OCI-LY1 (cell line): ENCODE data around the gene L3MBTL4.

Experiments used
- H2AFZ ChIP-seq: fragments of 200-600 bp; sonication (generic), shearing (Covaris generic); 2 replicates; pipeline ENCODE4 v1.6.0; 2014; ENCODE audit warnings: antibody characterized with exemption, mild to moderate bottlenecking, low read length
- H3F3A ChIP-seq: fragments of 200-600 bp; sonication (generic), shearing (Covaris generic); 2 replicates; pipeline ENCODE4 v1.6.0; 2014; ENCODE audit warnings: mild to moderate bottlenecking, antibody characterized with exemption, low read length, moderate library complexity; ENCODE audit not compliant: insufficient read depth
- H3K27ac ChIP-seq: fragments of 200-600 bp; sonication (generic); 2 replicates; pipeline ENCODE4 v1.5.1; 2014; ENCODE audit warnings: low read length, mixed run types, mild to moderate bottlenecking, low read depth; ENCODE audit not compliant: poor library complexity, severe bottlenecking
- H3K27me3 ChIP-seq: fragments of 200-600 bp; sonication (generic); 2 replicates; pipeline ENCODE4 v1.6.0; 2014; ENCODE audit warnings: antibody characterized with exemption, mild to moderate bottlenecking, low read length, moderate library complexity; ENCODE audit not compliant: insufficient read depth
- H3K36me3 ChIP-seq: fragments of 200-600 bp; sonication (generic); 2 replicates; pipeline ENCODE4 v1.6.1; 2014; ENCODE audit warnings: mild to moderate bottlenecking, antibody characterized with exemption, low read length, moderate library complexity, mixed read lengths; ENCODE audit not compliant: insufficient read depth
- H3K4me1 ChIP-seq: fragments of 200-600 bp; sonication (generic); 2 replicates; pipeline ENCODE4 v1.5.1; 2014; ENCODE audit warnings: mild to moderate bottlenecking, low read length, moderate library complexity; ENCODE audit not compliant: insufficient read depth, severe bottlenecking
- H3K4me2 ChIP-seq: fragments of 200-600 bp; sonication (generic), shearing (Covaris generic); 2 replicates; pipeline ENCODE4 v1.6.1; 2014; ENCODE audit warnings: low read length
- H3K4me3 ChIP-seq: fragments of 200-600 bp; sonication (generic); 2 replicates; pipeline ENCODE4 v1.5.1; 2014; ENCODE audit warnings: low read length, low read depth, mild to moderate bottlenecking, mixed read lengths; ENCODE audit not compliant: poor library complexity, severe bottlenecking
- H3K79me2 ChIP-seq: fragments of 200-600 bp; shearing (Covaris generic); 2 replicates; pipeline ENCODE4 v1.6.1; 2016; ENCODE audit warnings: mixed run types, low read length, mixed read lengths; ENCODE audit not compliant: insufficient read depth
- H3K9ac ChIP-seq: fragments of 200-600 bp; sonication (generic), shearing (Covaris generic); 2 replicates; pipeline ENCODE4 v1.6.1; 2014; ENCODE audit warnings: mild to moderate bottlenecking, low read length, mixed read lengths
- H3K9me2 ChIP-seq: fragments of 200-600 bp; sonication (generic), shearing (Covaris generic); 2 replicates; pipeline ENCODE4 v1.6.1; 2014; ENCODE audit warnings: low read depth, mild to moderate bottlenecking, low read length, mixed read lengths
- H3K9me3 ChIP-seq: fragments of 200-600 bp; shearing (Covaris generic); 2 replicates; pipeline ENCODE4 v1.6.1; 2014; ENCODE audit warnings: low read length, mixed read lengths
- H4K20me1 ChIP-seq: fragments of 200-600 bp; sonication (generic), shearing (Covaris generic); 2 replicates; pipeline ENCODE4 v1.6.0; 2016; ENCODE audit warnings: mild to moderate bottlenecking, low read length; ENCODE audit not compliant: insufficient read depth
- EZH2 ChIP-seq: fragments of 200-600 bp; sonication (generic), shearing (Covaris generic); IDR thresholded peaks from 2 replicates; pipeline ENCODE4 v1.8.0; 2017; ENCODE audit warnings: borderline replicate concordance, mixed run types, mild to moderate bottlenecking, antibody characterized with exemption, low read length, moderate library complexity, mixed read lengths
- TF ChIP-seq, protein P1 (sequence below): fragments of 200-600 bp; sonication (generic), shearing (Covaris generic); IDR thresholded peaks from 2 replicates; pipeline ENCODE4 v1.5.1; 2017; ENCODE audit warnings: mild to moderate bottlenecking, antibody characterized with exemption, low read length, moderate library complexity, mixed read lengths

The L3MBTL4 gene

DNA sequence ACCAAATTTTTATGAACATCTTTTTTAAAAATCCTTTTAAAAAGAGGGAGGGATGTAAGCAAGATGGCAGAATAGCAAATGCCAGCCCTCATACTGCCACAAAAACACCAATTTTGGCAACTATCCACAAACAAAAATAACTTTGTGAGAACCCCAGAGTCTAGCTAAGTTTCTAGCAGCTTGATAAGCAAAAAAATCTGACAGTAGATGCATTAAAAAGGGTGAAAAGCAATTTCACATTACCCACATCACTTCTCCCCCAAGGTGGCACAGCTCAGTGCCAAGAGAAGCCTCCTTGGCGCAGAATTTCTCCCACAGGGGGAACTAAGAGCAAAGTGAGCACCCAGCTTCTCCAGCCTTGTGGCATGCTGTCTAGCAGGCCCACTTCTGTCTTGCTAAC lies 74.6 kb downstream of the L3MBTL4 start:
- Histone ChIP-seq H3K9me3 (peaks cover 14% of the 10 kb centered on the region), H3K79me2 (no peaks in the 10 kb centered on the region)

DNA sequence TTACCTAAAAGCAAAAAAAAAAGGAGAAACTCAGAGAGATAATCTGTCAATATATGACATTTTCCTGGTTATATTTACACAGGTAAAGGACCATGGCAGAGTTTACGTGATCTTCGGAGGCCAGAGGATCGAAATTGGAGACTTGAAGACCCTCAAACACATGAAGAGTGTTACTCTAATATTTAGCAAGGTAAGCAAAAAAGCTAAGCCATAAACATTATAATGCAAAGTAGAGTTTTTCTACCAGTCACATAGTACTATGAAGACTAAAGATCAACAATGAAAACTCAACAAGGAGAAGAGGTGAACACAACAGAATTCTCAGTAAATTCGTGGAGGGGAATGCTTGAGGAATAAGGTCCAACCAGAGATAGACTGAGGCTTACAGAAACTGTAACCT lies 78.5 kb downstream of the L3MBTL4 start:
- H3K9me2 ChIP-seq: no peaks in the 10 kb centered on the region
- H3K4me1 ChIP-seq: peaks cover 19% of the 10 kb centered on the region
- no peak overlapping the region for H3K4me2 ChIP-seq
- H3K9me3 ChIP-seq: peaks cover 4% of the 10 kb centered on the region
- no peaks in the 10 kb centered on the region for H4K20me1 ChIP-seq
- TF ChIP-seq, protein P1, sequence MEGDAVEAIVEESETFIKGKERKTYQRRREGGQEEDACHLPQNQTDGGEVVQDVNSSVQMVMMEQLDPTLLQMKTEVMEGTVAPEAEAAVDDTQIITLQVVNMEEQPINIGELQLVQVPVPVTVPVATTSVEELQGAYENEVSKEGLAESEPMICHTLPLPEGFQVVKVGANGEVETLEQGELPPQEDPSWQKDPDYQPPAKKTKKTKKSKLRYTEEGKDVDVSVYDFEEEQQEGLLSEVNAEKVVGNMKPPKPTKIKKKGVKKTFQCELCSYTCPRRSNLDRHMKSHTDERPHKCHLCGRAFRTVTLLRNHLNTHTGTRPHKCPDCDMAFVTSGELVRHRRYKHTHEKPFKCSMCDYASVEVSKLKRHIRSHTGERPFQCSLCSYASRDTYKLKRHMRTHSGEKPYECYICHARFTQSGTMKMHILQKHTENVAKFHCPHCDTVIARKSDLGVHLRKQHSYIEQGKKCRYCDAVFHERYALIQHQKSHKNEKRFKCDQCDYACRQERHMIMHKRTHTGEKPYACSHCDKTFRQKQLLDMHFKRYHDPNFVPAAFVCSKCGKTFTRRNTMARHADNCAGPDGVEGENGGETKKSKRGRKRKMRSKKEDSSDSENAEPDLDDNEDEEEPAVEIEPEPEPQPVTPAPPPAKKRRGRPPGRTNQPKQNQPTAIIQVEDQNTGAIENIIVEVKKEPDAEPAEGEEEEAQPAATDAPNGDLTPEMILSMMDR: no peak
- no peak for TF ChIP-seq EZH2
- no peaks in the 10 kb centered on the region for H3K27me3 ChIP-seq
- H3K9ac ChIP-seq: no peak overlapping the region
- no peaks in the 10 kb centered on the region for H3K79me2 ChIP-seq
- H3K4me3 ChIP-seq: no peak overlapping the region
- H3F3A ChIP-seq: no peaks in the 10 kb centered on the region
- no peaks in the 10 kb centered on the region for H3K36me3 ChIP-seq
- H3K27ac ChIP-seq: no peak overlapping the region
- H2AFZ ChIP-seq: no peak overlapping the region

More for the DNA sequence above, 74.6 kb downstream of the L3MBTL4 start:
- H3K36me3 ChIP-seq: no peaks in the 10 kb centered on the region
- H3K9me2 ChIP-seq: no peaks in the 10 kb centered on the region
- no peaks in the 10 kb centered on the region for H3K27me3 ChIP-seq
- H3F3A ChIP-seq: no peaks in the 10 kb centered on the region
- H3K27ac ChIP-seq: no peak overlapping the region
- no peak overlapping the region for H3K9ac ChIP-seq
- H2AFZ ChIP-seq: no peak overlapping the region
- no peaks in the 10 kb centered on the region for H3K4me1 ChIP-seq
- H3K4me2 ChIP-seq: no peak overlapping the region
- H3K4me3 ChIP-seq: no peak overlapping the region
- TF ChIP-seq, protein P1: no peak
- no peak for TF ChIP-seq EZH2
- H4K20me1 ChIP-seq: no peaks in the 10 kb centered on the region

DNA sequence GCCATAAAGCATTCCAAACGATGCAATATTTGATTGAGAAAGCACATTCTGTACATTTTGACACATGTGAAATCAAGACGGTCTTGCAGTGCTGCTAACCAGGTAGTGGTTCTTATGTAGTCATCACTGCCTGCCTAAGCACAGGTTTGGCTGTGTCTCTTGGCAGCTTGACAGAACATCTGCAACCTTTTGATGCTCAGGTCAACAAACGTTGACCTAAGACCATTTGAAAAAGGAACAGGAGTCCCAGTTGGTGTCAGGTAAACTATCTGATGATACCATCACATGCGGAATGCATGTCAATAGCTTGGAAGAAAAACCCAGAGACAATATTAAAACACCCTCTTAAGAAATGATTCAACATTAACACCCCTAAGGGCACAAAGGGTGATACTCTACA lies 80.7 kb downstream of the L3MBTL4 start:
- H3F3A ChIP-seq: no peaks in the 10 kb centered on the region
- peaks cover 19% of the 10 kb centered on the region for H3K4me1 ChIP-seq
- peak overlapping the region; percentile 17 for H3K27ac ChIP-seq
- no peaks in the 10 kb centered on the region for H3K79me2 ChIP-seq
- H3K9me3 ChIP-seq: no peaks in the 10 kb centered on the region
- no peaks in the 10 kb centered on the region for H3K27me3 ChIP-seq
- no peaks in the 10 kb centered on the region for H3K9me2 ChIP-seq
- H2AFZ ChIP-seq: no peak overlapping the region
- no peak overlapping the region for H3K4me2 ChIP-seq
- no peaks in the 10 kb centered on the region for H3K36me3 ChIP-seq
- TF ChIP-seq EZH2: no peak
- TF ChIP-seq, protein P1: no peak
- H3K4me3 ChIP-seq: no peak overlapping the region
- no peaks in the 10 kb centered on the region for H4K20me1 ChIP-seq
- H3K9ac ChIP-seq: no peak overlapping the region
